WTC11 (cell line): Measurements from ENCODE around the gene LAMA3. TPM values are rescaled to one million over a fixed set of nuclear protein-coding genes. Genes with fewer than 3 reads are reported as not detected.

Experiments
- ATAC-seq: fragments of 200-7000 bp; cut with Tn5 transposase; 2 replicates; pipeline ENCODE4 v1.10.0; 2021; ENCODE audit warnings: mild to moderate bottlenecking, moderate library complexity
- CTCF ChIA-PET: fragments of 300-600 bp; sonication (Branson Sonifier 250); formaldehyde crosslinking; loops from one replicate; lab custom pipeline; 2021; ENCODE audit warnings: antibody characterized with exemption; lab: Charles Lee
- POLR2A ChIA-PET: fragments of 350-600 bp; sonication (Branson Sonifier 250); formaldehyde crosslinking; loops from one replicate; lab custom pipeline; 2021; ENCODE audit warnings: antibody characterized with exemption; lab: Charles Lee
- DNase-seq: peaks from one replicate; pipeline ENCODE4 v3.0.0; 2021; ENCODE audit warnings: low spot score
- H3K27ac Mint-ChIP-seq: 2 replicates; pipeline ENCODE4 v1.8.0; 2021; ENCODE audit warnings: mixed read lengths
- H3K27me3 Mint-ChIP-seq: 2 replicates; pipeline ENCODE4 v1.8.0; 2021; ENCODE audit warnings: low read depth, mild to moderate bottlenecking, moderate library complexity, mixed read lengths
- H3K36me3 Mint-ChIP-seq: 2 replicates; pipeline ENCODE4 v1.8.0; 2021; ENCODE audit warnings: mixed read lengths
- H3K4me1 Mint-ChIP-seq: 2 replicates; pipeline ENCODE4 v1.8.0; 2022; ENCODE audit warnings: mixed read lengths
- H3K4me3 Mint-ChIP-seq: 2 replicates; pipeline ENCODE4 v1.8.0; 2021; ENCODE audit warnings: mild to moderate bottlenecking, moderate library complexity, mixed read lengths
- H3K9me3 Mint-ChIP-seq: 2 replicates; pipeline ENCODE4 v1.8.0; 2021; ENCODE audit warnings: mixed read lengths
- CREM ChIP-seq: sonication (generic); formaldehyde crosslinking; IDR thresholded peaks from 2 replicates; pipeline ENCODE4 v1.8.1; 2022; ENCODE audit warnings: mild to moderate bottlenecking, missing genetic modification reagents, moderate library complexity
- ERG ChIP-seq: fragments of 250-450 bp; sonication (Bioruptor Pico); IDR thresholded peaks from 2 replicates; pipeline ENCODE4 v1.8.0; 2021; ENCODE audit warnings: mild to moderate bottlenecking
- ESRRA ChIP-seq: sonication (generic); formaldehyde crosslinking; IDR thresholded peaks from 2 replicates; pipeline ENCODE4 v1.8.1; 2022; ENCODE audit warnings: mild to moderate bottlenecking, missing genetic modification reagents, borderline replicate concordance
- FOXJ3 ChIP-seq: sonication (generic); formaldehyde crosslinking; IDR thresholded peaks from 2 replicates; pipeline ENCODE4 v1.9.0; 2021; ENCODE audit warnings: missing genetic modification reagents, mild to moderate bottlenecking, borderline replicate concordance
- GABPB1 ChIP-seq: sonication (generic); formaldehyde crosslinking; IDR thresholded peaks from 2 replicates; pipeline ENCODE4 v1.8.1; 2023; ENCODE audit warnings: mild to moderate bottlenecking, missing genetic modification reagents
- GTF2I ChIP-seq: fragments of 250-450 bp; sonication (Bioruptor Pico); conservative IDR thresholded peaks from 2 replicates; pipeline ENCODE4 v1.4.0; 2021; ENCODE audit warnings: mild to moderate bottlenecking
- JUN ChIP-seq: sonication (generic); formaldehyde crosslinking; IDR thresholded peaks from 2 replicates; pipeline ENCODE4 v1.8.0; 2023; ENCODE audit warnings: mild to moderate bottlenecking, missing genetic modification reagents
- NFYB ChIP-seq: sonication (generic); formaldehyde crosslinking; conservative IDR thresholded peaks from 2 replicates; pipeline ENCODE4 v1.8.0; 2022; ENCODE audit warnings: low read depth, missing genetic modification reagents
- NR3C1 ChIP-seq: sonication (generic); formaldehyde crosslinking; conservative IDR thresholded peaks from 2 replicates; pipeline ENCODE4 v1.8.1; 2023; ENCODE audit warnings: low read depth, mild to moderate bottlenecking, missing genetic modification reagents
- OVOL2 ChIP-seq: fragments of 250-450 bp; sonication (Bioruptor Pico); IDR thresholded peaks from 2 replicates; pipeline ENCODE4 v1.9.0; 2021; ENCODE audit warnings: mild to moderate bottlenecking, borderline replicate concordance
- SMAD3 ChIP-seq: sonication (generic); formaldehyde crosslinking; IDR thresholded peaks from 2 replicates; pipeline ENCODE4 v1.8.0; 2022; ENCODE audit warnings: missing genetic modification reagents, mild to moderate bottlenecking, borderline replicate concordance
- ZBTB21 ChIP-seq: sonication (generic); formaldehyde crosslinking; IDR thresholded peaks from 2 replicates; pipeline ENCODE4 v1.8.1; 2023; ENCODE audit warnings: mild to moderate bottlenecking, missing genetic modification reagents, borderline replicate concordance
- ZNF138 ChIP-seq: sonication (generic); formaldehyde crosslinking; conservative IDR thresholded peaks from 2 replicates; pipeline ENCODE4 v1.8.1; 2022; ENCODE audit warnings: mild to moderate bottlenecking, moderate library complexity, missing genetic modification reagents
- ZNF281 ChIP-seq: sonication (generic); formaldehyde crosslinking; IDR thresholded peaks from 2 replicates; pipeline ENCODE4 v1.8.0; 2023; ENCODE audit warnings: mild to moderate bottlenecking, missing genetic modification reagents
- ZNF317 ChIP-seq: sonication (generic); formaldehyde crosslinking; IDR thresholded peaks from 2 replicates; pipeline ENCODE4 v1.8.1; 2023; ENCODE audit warnings: low read depth, mild to moderate bottlenecking, moderate library complexity, missing genetic modification reagents, borderline replicate concordance
- ZNF423 ChIP-seq: fragments of 250-450 bp; sonication (Bioruptor Pico); IDR thresholded peaks from 2 replicates; pipeline ENCODE4 v2.1.2; 2022; ENCODE audit warnings: mild to moderate bottlenecking, moderate library complexity
- total RNA-seq: library from RNA; stranded (reverse); gene quantifications from 3 replicates; pipeline ENCODE4 v1.2.3, GENCODE V29; 2021
- TF ChIP-seq, protein P1 (sequence below): sonication (generic); formaldehyde crosslinking; IDR thresholded peaks from 2 replicates; pipeline ENCODE4 v1.8.0; 2022; ENCODE audit warnings: mild to moderate bottlenecking, missing genetic modification reagents
- TF ChIP-seq, protein P2 (sequence below): fragments of 250-450 bp; sonication (Bioruptor Pico); IDR thresholded peaks from 2 replicates; pipeline ENCODE4 v1.9.0; 2021; ENCODE audit warnings: mild to moderate bottlenecking, borderline replicate concordance

LAMA3 gene
- total RNA-seq, 1 experiment from 2014 or later = 0.83 TPM

GRCh38 chr18:23938901-23939341 lies 249.7 kb downstream of the LAMA3 start (continued):
- TF ChIP-seq, protein P1, sequence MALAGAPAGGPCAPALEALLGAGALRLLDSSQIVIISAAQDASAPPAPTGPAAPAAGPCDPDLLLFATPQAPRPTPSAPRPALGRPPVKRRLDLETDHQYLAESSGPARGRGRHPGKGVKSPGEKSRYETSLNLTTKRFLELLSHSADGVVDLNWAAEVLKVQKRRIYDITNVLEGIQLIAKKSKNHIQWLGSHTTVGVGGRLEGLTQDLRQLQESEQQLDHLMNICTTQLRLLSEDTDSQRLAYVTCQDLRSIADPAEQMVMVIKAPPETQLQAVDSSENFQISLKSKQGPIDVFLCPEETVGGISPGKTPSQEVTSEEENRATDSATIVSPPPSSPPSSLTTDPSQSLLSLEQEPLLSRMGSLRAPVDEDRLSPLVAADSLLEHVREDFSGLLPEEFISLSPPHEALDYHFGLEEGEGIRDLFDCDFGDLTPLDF (CRISPR knock-in tag) = no peak

DNA sequence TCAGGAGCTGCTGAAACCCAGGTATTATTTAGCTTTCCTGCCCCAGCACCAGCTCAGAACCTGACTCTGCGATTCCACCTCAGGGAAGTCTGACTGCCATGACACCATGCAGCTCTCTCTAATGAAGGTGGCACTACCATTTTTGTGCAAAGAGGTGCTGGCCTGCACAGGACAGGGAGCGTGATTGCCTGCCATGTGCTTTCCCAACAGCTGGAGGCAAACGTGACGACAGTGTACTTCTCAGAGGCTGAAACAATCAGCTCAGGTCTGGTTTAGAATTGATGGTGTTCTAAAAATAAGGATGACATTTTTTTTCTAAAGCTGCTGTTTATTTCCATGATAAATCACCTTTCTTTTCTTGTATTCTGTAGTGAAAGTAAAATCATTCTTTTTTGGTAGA lies 250.1 kb downstream of the LAMA3 start:
- H3K4me3 Mint-ChIP-seq = no peak overlapping the region
- CTCF ChIA-PET = interaction anchor here (0.6 kb wide), 1 partner anchor 84 kb away, joined by 3 read pairs; no protein-coding TSS in a partner anchor
- no peaks in the 10 kb centered on the region for H3K27me3 Mint-ChIP-seq
- no peak for DNase-seq
- no peak for TF ChIP-seq ERG (CRISPR knock-in tag)
- TF ChIP-seq, all 79 proteins: peak for 0
- no peaks in the 10 kb centered on the region for H3K36me3 Mint-ChIP-seq
- ATAC-seq = no peak
- H3K27ac Mint-ChIP-seq = no peak overlapping the region
- H3K9me3 Mint-ChIP-seq = no peaks in the 10 kb centered on the region
- peaks cover 19% of the 10 kb centered on the region for H3K4me1 Mint-ChIP-seq
- POLR2A ChIA-PET = no interaction called here

DNA sequence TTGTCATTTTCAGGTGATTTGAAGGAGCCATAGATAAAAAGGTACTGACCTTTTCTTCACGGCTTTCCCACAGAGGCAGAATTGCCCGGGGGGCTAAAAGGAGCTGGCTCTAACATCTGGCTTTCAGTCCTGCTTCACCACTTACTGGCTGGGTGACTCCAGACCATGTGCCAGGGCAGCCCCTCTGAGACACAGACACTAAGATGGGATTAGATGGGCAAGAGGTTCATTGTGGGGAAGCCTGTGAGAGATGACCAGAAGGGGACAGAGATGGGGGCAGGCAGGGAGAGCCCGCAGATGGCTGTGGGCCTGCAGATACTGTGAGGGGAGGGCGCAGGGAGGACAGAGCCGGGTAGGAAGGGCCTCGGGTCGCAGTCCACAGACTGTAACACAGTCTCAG lies 250.6 kb downstream of the LAMA3 start:
- ATAC-seq (no peak), DNase-seq (no peak)
- ChIA-PET POLR2A (interaction anchor here (0.5 kb wide), 1 partner anchor 224 kb away, joined by 3 read pairs; no protein-coding TSS in a partner anchor), CTCF (interaction anchor here (0.6 kb wide), 1 partner anchor 83 kb away, joined by 3 read pairs; no protein-coding TSS in a partner anchor)
- H3K4me1 Mint-ChIP-seq = peaks cover 21% of the 10 kb centered on the region
- no peaks in the 10 kb centered on the region for H3K36me3 Mint-ChIP-seq
- no peaks in the 10 kb centered on the region for H3K9me3 Mint-ChIP-seq
- H3K4me3 Mint-ChIP-seq = no peak overlapping the region
- H3K27me3 Mint-ChIP-seq = no peaks in the 10 kb centered on the region
- no peak overlapping the region for H3K27ac Mint-ChIP-seq
- TF ChIP-seq ZNF423 (CRISPR knock-in tag) (no peak), NR3C1 (CRISPR knock-in tag) (no peak), GABPB1 (CRISPR knock-in tag) (no peak), NFYB (no peak), ZNF138 (CRISPR knock-in tag) (no peak), ESRRA (no peak), FOXJ3 (CRISPR knock-in tag) (no peak), ZNF317 (CRISPR knock-in tag) (no peak), CREM (CRISPR knock-in tag) (no peak), ZBTB21 (no peak), OVOL2 (CRISPR knock-in tag) (no peak), ZNF281 (CRISPR knock-in tag) (no peak), GTF2I (CRISPR knock-in tag) (no peak), JUN (CRISPR knock-in tag) (no peak), SMAD3 (CRISPR knock-in tag) (no peak)
- TF ChIP-seq, protein P1 (CRISPR knock-in tag) = no peak
- TF ChIP-seq, protein P2, sequence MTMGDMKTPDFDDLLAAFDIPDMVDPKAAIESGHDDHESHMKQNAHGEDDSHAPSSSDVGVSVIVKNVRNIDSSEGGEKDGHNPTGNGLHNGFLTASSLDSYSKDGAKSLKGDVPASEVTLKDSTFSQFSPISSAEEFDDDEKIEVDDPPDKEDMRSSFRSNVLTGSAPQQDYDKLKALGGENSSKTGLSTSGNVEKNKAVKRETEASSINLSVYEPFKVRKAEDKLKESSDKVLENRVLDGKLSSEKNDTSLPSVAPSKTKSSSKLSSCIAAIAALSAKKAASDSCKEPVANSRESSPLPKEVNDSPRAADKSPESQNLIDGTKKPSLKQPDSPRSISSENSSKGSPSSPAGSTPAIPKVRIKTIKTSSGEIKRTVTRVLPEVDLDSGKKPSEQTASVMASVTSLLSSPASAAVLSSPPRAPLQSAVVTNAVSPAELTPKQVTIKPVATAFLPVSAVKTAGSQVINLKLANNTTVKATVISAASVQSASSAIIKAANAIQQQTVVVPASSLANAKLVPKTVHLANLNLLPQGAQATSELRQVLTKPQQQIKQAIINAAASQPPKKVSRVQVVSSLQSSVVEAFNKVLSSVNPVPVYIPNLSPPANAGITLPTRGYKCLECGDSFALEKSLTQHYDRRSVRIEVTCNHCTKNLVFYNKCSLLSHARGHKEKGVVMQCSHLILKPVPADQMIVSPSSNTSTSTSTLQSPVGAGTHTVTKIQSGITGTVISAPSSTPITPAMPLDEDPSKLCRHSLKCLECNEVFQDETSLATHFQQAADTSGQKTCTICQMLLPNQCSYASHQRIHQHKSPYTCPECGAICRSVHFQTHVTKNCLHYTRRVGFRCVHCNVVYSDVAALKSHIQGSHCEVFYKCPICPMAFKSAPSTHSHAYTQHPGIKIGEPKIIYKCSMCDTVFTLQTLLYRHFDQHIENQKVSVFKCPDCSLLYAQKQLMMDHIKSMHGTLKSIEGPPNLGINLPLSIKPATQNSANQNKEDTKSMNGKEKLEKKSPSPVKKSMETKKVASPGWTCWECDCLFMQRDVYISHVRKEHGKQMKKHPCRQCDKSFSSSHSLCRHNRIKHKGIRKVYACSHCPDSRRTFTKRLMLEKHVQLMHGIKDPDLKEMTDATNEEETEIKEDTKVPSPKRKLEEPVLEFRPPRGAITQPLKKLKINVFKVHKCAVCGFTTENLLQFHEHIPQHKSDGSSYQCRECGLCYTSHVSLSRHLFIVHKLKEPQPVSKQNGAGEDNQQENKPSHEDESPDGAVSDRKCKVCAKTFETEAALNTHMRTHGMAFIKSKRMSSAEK (CRISPR knock-in tag) = no peak
